ENCODE measurements around the gene TMTC2. TPM values are rescaled to one million over a fixed set of nuclear protein-coding genes. Genes with fewer than 3 reads are reported as not detected.

Gene TMTC2
- total and polyA plus RNA-seq, 12 donors: 1.6 to 4.4 (median 2.7) TPM

DNA sequence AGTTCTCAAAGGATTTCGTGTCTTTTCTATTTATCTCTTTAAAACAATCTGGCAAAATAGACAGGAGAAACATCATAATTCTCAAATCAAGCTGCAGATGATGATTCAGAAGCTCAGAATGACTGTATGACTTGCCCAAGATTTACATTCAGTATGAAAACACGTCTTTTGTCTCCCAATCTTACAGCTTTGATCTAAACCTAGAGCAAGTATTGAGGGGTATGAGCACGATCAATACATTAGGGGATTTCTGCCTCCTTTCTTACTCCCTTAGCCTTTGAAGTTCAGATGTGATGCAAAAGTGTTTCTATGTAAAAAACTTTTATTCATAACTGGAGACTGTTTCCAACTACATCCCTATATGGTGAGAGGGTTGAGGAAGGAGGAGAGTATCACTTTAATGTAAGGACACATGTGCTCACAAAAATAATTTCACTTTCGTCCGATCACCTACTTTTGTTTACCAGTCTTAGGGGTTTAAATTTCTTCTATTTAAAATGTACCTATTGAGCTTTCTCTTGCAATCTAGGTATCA, 454.8 kb downstream of the TMTC2 start:
- WGBS, 4 donors: 79 to 86% (median 85%) methylated on average over 5 of the region's 5 CpGs
- Histone ChIP-seq H3K36me3 (replicated peaks in 1 of 2) (no peaks in the 10 kb centered on the region), H3K27me3 (no peaks in the 10 kb centered on the region), H3K9me3 (replicated peaks in 1 of 3) (no peaks in the 10 kb centered on the region), H3K4me3 (no peak overlapping the region), H3K4me1 (replicated peaks in 1 of 2) (no peaks in the 10 kb centered on the region), H3K27ac (no peak overlapping the region)
- TF ChIP-seq, protein P1, sequence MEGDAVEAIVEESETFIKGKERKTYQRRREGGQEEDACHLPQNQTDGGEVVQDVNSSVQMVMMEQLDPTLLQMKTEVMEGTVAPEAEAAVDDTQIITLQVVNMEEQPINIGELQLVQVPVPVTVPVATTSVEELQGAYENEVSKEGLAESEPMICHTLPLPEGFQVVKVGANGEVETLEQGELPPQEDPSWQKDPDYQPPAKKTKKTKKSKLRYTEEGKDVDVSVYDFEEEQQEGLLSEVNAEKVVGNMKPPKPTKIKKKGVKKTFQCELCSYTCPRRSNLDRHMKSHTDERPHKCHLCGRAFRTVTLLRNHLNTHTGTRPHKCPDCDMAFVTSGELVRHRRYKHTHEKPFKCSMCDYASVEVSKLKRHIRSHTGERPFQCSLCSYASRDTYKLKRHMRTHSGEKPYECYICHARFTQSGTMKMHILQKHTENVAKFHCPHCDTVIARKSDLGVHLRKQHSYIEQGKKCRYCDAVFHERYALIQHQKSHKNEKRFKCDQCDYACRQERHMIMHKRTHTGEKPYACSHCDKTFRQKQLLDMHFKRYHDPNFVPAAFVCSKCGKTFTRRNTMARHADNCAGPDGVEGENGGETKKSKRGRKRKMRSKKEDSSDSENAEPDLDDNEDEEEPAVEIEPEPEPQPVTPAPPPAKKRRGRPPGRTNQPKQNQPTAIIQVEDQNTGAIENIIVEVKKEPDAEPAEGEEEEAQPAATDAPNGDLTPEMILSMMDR (IDR thresholded peaks at IDR 0.05): no peak
- TF ChIP-seq POLR2A (IDR thresholded peaks at IDR 0.05): no peak
- intact Hi-C loops (cut with DNase I): no loop called here
- DNase-seq: no peak

DNA sequence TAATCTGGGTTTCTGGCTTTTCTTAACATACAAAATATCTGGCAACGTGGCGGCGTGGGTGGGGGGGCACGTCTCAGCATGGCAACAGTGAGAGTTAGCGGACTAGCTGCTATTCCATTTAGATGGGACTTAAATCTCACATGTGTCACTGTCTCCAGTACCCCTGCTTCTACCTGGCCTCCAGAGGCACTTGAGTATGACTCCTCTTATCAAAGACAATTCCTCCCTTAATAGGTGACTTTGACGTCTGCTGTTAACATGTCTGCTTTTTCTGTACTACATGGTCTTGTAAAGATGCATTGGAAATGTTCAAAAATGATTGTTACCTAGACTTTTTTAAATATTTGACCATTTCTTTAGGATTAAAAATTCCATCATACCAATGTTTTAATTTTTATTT, 456.2 kb downstream of the TMTC2 start:
- H3K27me3 ChIP-seq: no peaks in the 10 kb centered on the region
- 76 to 92% (median 89%) methylated on average over 6 of the region's 6 CpGs for WGBS, 4 donors
- no peak for TF ChIP-seq POLR2A (IDR thresholded peaks at IDR 0.05)
- TF ChIP-seq, protein P1 (IDR thresholded peaks at IDR 0.05): no peak
- no peak for DNase-seq
- intact Hi-C loops (cut with DNase I): no loop called here
- no peaks in the 10 kb centered on the region for H3K36me3 ChIP-seq (replicated peaks in 1 of 2)
- no peaks in the 10 kb centered on the region for H3K4me1 ChIP-seq (replicated peaks in 1 of 2)
- no peak overlapping the region for H3K27ac ChIP-seq
- H3K9me3 ChIP-seq (replicated peaks in 1 of 3): no peaks in the 10 kb centered on the region
- no peak overlapping the region for H3K4me3 ChIP-seq

DNA sequence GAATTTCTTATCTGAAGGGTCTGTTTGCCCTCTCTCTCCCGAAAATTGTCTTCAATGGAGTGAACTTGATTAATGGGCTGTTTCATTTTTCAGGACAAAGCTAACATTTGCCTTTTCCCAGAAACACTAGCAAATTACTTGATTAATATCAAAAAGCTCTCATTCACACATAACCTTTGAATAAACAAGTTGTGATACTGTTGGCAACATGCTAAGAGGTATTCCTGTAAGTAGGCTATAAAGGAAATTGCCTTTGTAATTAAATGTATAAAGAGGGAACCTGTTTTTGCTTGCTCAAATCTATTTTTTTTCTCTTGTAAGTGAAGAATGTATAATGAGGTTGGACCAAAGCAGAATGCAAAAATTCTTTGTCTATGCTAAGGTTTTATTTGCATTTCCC, 457.2 kb downstream of the TMTC2 start:
- Histone ChIP-seq H3K27ac (no peak overlapping the region), H3K36me3 (replicated peaks in 1 of 2) (no peaks in the 10 kb centered on the region), H3K4me1 (replicated peaks in 1 of 2) (no peaks in the 10 kb centered on the region), H3K27me3 (no peaks in the 10 kb centered on the region), H3K4me3 (no peak overlapping the region), H3K9me3 (replicated peaks in 1 of 3) (no peaks in the 10 kb centered on the region)
- intact Hi-C loops (cut with DNase I): no loop called here
- 58 to 76% (median 65%) methylated on average over 1 of the region's 1 CpG for WGBS, 4 donors
- no peak for TF ChIP-seq POLR2A (IDR thresholded peaks at IDR 0.05)
- TF ChIP-seq, protein P1 (IDR thresholded peaks at IDR 0.05): no peak
- no peak for DNase-seq

DNA sequence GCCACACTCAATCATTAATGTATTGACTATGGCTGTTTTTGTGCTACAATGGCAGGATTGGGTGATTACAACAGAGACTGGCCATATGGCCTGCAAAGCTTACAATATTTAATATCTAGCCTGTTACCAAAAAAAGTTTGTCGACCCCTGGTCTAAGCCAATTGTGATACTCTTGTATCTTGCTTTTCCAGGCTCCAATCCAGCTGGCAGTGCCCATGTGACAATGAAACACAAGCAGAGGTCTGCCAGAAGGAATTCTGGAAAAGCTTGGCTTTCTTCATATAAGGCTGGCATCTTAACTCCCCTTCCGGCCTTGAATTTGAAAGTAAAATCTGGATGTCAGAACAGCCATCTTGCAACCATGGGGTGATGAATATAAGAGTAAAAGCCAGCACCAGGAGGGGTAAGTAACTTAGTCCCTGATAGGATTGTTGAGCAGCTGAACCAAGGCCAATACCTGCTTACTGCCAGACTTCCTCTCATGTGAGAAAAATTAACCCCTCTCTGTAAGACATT, 458.7 kb downstream of the TMTC2 start:
- intact Hi-C loops (cut with DNase I): no loop called here
- TF ChIP-seq POLR2A (IDR thresholded peaks at IDR 0.05): no peak
- TF ChIP-seq, protein P1 (IDR thresholded peaks at IDR 0.05): no peak
- Histone ChIP-seq H3K27ac (no peak overlapping the region), H3K4me3 (no peak overlapping the region), H3K36me3 (replicated peaks in 1 of 2) (no peaks in the 10 kb centered on the region), H3K27me3 (no peaks in the 10 kb centered on the region), H3K4me1 (replicated peaks in 1 of 2) (no peaks in the 10 kb centered on the region), H3K9me3 (replicated peaks in 1 of 3) (no peaks in the 10 kb centered on the region)
- DNase-seq: peak in 2 of 7 donors; percentile 4 to 11
- 59 to 74% (median 64%) methylated on average over 2 of the region's 2 CpGs for WGBS, 4 donors

All from adrenal gland (tissue), 12 donors.